WTC11 (cell line): ENCODE measurements around the gene TNIK. TPM values are rescaled to one million over a fixed set of nuclear protein-coding genes. Genes with fewer than 3 reads are reported as not detected.

Experiments
- ATAC-seq: fragments of 200-7000 bp; cut with Tn5 transposase; 2 replicates; pipeline ENCODE4 v1.10.0; 2021; ENCODE audit warnings: mild to moderate bottlenecking, moderate library complexity
- CTCF ChIA-PET: fragments of 300-600 bp; sonication (Branson Sonifier 250); formaldehyde crosslinking; loops from one replicate; lab custom pipeline; 2021; ENCODE audit warnings: antibody characterized with exemption; lab: Charles Lee
- POLR2A ChIA-PET: fragments of 350-600 bp; sonication (Branson Sonifier 250); formaldehyde crosslinking; loops from one replicate; lab custom pipeline; 2021; ENCODE audit warnings: antibody characterized with exemption; lab: Charles Lee
- DNase-seq: peaks from one replicate; pipeline ENCODE4 v3.0.0; 2021; ENCODE audit warnings: low spot score
- H3K27ac Mint-ChIP-seq: 2 replicates; pipeline ENCODE4 v1.8.0; 2021; ENCODE audit warnings: mixed read lengths
- H3K27me3 Mint-ChIP-seq: 2 replicates; pipeline ENCODE4 v1.8.0; 2021; ENCODE audit warnings: low read depth, mild to moderate bottlenecking, moderate library complexity, mixed read lengths
- H3K36me3 Mint-ChIP-seq: 2 replicates; pipeline ENCODE4 v1.8.0; 2021; ENCODE audit warnings: mixed read lengths
- H3K4me1 Mint-ChIP-seq: 2 replicates; pipeline ENCODE4 v1.8.0; 2022; ENCODE audit warnings: mixed read lengths
- H3K4me3 Mint-ChIP-seq: 2 replicates; pipeline ENCODE4 v1.8.0; 2021; ENCODE audit warnings: mild to moderate bottlenecking, moderate library complexity, mixed read lengths
- H3K9me3 Mint-ChIP-seq: 2 replicates; pipeline ENCODE4 v1.8.0; 2021; ENCODE audit warnings: mixed read lengths
- ATF1 ChIP-seq: sonication (generic); formaldehyde crosslinking; IDR thresholded peaks from 2 replicates; pipeline ENCODE4 v1.8.1; 2023; ENCODE audit warnings: mild to moderate bottlenecking, moderate library complexity, missing genetic modification reagents
- CREB1 ChIP-seq: sonication (generic); formaldehyde crosslinking; IDR thresholded peaks from 2 replicates; pipeline ENCODE4 v1.8.0; 2023; ENCODE audit warnings: mild to moderate bottlenecking, missing genetic modification reagents
- ETV6 ChIP-seq: sonication (generic); formaldehyde crosslinking; IDR thresholded peaks from 2 replicates; pipeline ENCODE4 v1.8.1; 2022; ENCODE audit warnings: mild to moderate bottlenecking, missing genetic modification reagents
- GABPB1 ChIP-seq: sonication (generic); formaldehyde crosslinking; IDR thresholded peaks from 2 replicates; pipeline ENCODE4 v1.8.1; 2023; ENCODE audit warnings: mild to moderate bottlenecking, missing genetic modification reagents
- GRHL2 ChIP-seq: fragments of 250-450 bp; sonication (Bioruptor Pico); IDR thresholded peaks from 2 replicates; pipeline ENCODE4 v1.8.0; 2022; ENCODE audit warnings: mild to moderate bottlenecking, moderate library complexity; ENCODE audit not compliant: insufficient replicate concordance, severe bottlenecking
- GTF2I ChIP-seq: fragments of 250-450 bp; sonication (Bioruptor Pico); conservative IDR thresholded peaks from 2 replicates; pipeline ENCODE4 v1.4.0; 2021; ENCODE audit warnings: mild to moderate bottlenecking
- NFE2L1 ChIP-seq: sonication (generic); formaldehyde crosslinking; IDR thresholded peaks from 2 replicates; pipeline ENCODE4 v1.8.1; 2023; ENCODE audit warnings: missing genetic modification reagents
- NFYB ChIP-seq: sonication (generic); formaldehyde crosslinking; conservative IDR thresholded peaks from 2 replicates; pipeline ENCODE4 v1.8.0; 2022; ENCODE audit warnings: low read depth, missing genetic modification reagents
- NR3C1 ChIP-seq: sonication (generic); formaldehyde crosslinking; conservative IDR thresholded peaks from 2 replicates; pipeline ENCODE4 v1.8.1; 2023; ENCODE audit warnings: low read depth, mild to moderate bottlenecking, missing genetic modification reagents
- SMAD4 ChIP-seq: sonication (generic); formaldehyde crosslinking; IDR thresholded peaks from 2 replicates; pipeline ENCODE4 v1.8.0; 2022; ENCODE audit warnings: mild to moderate bottlenecking, missing genetic modification reagents
- SOX15 ChIP-seq: fragments of 250-450 bp; sonication (Bioruptor Pico); IDR thresholded peaks from 2 replicates; pipeline ENCODE4 v1.9.0; 2021; ENCODE audit warnings: mild to moderate bottlenecking
- TEAD4 ChIP-seq: sonication (generic); formaldehyde crosslinking; IDR thresholded peaks from 2 replicates; pipeline ENCODE4 v1.8.0; 2022; ENCODE audit warnings: mild to moderate bottlenecking, missing genetic modification reagents
- ZBTB21 ChIP-seq: sonication (generic); formaldehyde crosslinking; IDR thresholded peaks from 2 replicates; pipeline ENCODE4 v1.8.1; 2023; ENCODE audit warnings: mild to moderate bottlenecking, missing genetic modification reagents, borderline replicate concordance
- ZNF219 ChIP-seq: sonication (generic); formaldehyde crosslinking; IDR thresholded peaks from 2 replicates; pipeline ENCODE4 v1.8.0; 2023; ENCODE audit warnings: missing genetic modification reagents, mild to moderate bottlenecking, borderline replicate concordance
- ZNF232 ChIP-seq: sonication (generic); formaldehyde crosslinking; IDR thresholded peaks from 2 replicates; pipeline ENCODE4 v1.8.0; 2022; ENCODE audit warnings: mild to moderate bottlenecking, missing genetic modification reagents
- ZNF317 ChIP-seq: sonication (generic); formaldehyde crosslinking; IDR thresholded peaks from 2 replicates; pipeline ENCODE4 v1.8.1; 2023; ENCODE audit warnings: low read depth, mild to moderate bottlenecking, moderate library complexity, missing genetic modification reagents, borderline replicate concordance
- ZNF396 ChIP-seq: fragments of 250-450 bp; sonication (Bioruptor Pico); IDR thresholded peaks from 2 replicates; pipeline ENCODE4 v1.8.0; 2021; ENCODE audit warnings: mild to moderate bottlenecking, moderate library complexity, borderline replicate concordance
- ZNF423 ChIP-seq: fragments of 250-450 bp; sonication (Bioruptor Pico); IDR thresholded peaks from 2 replicates; pipeline ENCODE4 v2.1.2; 2022; ENCODE audit warnings: mild to moderate bottlenecking, moderate library complexity
- total RNA-seq: library from RNA; stranded (reverse); gene quantifications from 3 replicates; pipeline ENCODE4 v1.2.3, GENCODE V29; 2021
- TF ChIP-seq, protein P1 (sequence below): sonication (generic); formaldehyde crosslinking; IDR thresholded peaks from 2 replicates; pipeline ENCODE4 v1.8.1; 2023; ENCODE audit warnings: mild to moderate bottlenecking, missing genetic modification reagents, moderate library complexity
- TF ChIP-seq, protein P2 (sequence below): fragments of 250-450 bp; sonication (Bioruptor Pico); IDR thresholded peaks from 2 replicates; pipeline ENCODE4 v2.1.2; 2022; ENCODE audit warnings: mild to moderate bottlenecking, moderate library complexity
- TF ChIP-seq, protein P3 (sequence below): sonication (generic); formaldehyde crosslinking; IDR thresholded peaks from 2 replicates; pipeline ENCODE4 v1.8.1; 2022; ENCODE audit warnings: low read depth, mild to moderate bottlenecking, moderate library complexity, missing genetic modification reagents, borderline replicate concordance
- TF ChIP-seq, protein P4 (sequence below): sonication (generic); formaldehyde crosslinking; IDR thresholded peaks from 2 replicates; pipeline ENCODE4 v1.8.0; 2022; ENCODE audit warnings: mild to moderate bottlenecking, missing genetic modification reagents
- TF ChIP-seq, protein P5 (sequence below): sonication (generic); formaldehyde crosslinking; conservative IDR thresholded peaks from 2 replicates; pipeline ENCODE4 v1.8.1; 2022; ENCODE audit warnings: mild to moderate bottlenecking, missing genetic modification reagents
- TF ChIP-seq, protein P6 (sequence below): sonication (generic); formaldehyde crosslinking; IDR thresholded peaks from 2 replicates; pipeline ENCODE4 v1.8.1; 2022; ENCODE audit warnings: missing genetic modification reagents, borderline replicate concordance
- TF ChIP-seq, protein P7 (sequence below): fragments of 200-600 bp; IDR thresholded peaks from 2 replicates; pipeline ENCODE4 v1.8.0; 2022; ENCODE audit warnings: antibody characterized with exemption
- TF ChIP-seq, protein P8 (sequence below): sonication (generic); formaldehyde crosslinking; IDR thresholded peaks from 2 replicates; pipeline ENCODE4 v1.8.1; 2023; ENCODE audit warnings: mild to moderate bottlenecking, moderate library complexity, missing genetic modification reagents

TNIK gene
- total RNA-seq, 1 experiment from 2014 or later: 50.3 TPM

DNA sequence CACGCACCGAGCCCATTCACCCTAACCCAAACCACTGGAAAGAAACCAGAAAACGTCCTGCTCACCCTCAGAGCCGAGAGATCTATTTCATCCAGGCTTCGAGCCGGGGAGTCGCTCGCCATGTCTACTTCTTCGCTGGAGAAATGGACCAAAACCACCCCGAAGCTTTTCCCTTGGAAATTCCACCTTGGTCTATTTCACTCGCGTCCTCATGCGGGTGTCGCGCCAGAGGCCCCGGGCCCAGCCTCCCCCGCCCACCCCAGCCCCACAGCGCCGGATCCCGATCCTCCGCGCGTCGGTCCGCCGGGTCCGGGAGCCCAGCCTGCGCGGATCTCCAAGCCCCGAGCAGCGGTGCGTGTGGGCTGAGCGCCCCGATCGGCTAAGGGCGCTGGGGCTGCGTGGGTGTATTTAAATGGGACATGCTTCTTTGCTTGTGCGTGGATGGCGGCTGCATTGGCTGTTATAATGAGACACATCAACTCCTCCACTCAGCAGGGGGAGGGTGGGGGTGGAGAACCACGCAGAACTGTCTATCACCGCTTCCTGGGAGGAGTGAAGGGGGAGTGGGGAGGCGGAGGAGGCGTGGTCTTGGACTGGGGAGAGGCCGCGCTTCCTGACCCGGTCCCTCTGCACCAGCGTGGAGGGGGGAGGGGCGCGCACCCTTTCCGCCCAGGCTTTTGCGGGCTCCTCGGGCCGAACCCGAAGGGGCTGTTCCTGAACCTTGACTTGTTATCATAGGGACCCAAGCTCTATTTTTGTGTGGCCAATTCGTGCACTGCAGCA lies at the start of gene TNIK (continued):
- TF ChIP-seq, protein P1, sequence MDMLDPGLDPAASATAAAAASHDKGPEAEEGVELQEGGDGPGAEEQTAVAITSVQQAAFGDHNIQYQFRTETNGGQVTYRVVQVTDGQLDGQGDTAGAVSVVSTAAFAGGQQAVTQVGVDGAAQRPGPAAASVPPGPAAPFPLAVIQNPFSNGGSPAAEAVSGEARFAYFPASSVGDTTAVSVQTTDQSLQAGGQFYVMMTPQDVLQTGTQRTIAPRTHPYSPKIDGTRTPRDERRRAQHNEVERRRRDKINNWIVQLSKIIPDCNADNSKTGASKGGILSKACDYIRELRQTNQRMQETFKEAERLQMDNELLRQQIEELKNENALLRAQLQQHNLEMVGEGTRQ (CRISPR knock-in tag): no peak
- no peak for TF ChIP-seq NR3C1 (CRISPR knock-in tag)
- TF ChIP-seq CREB1: peak; percentile 52; the same call in 1 of the 2 replicates
- no peak for TF ChIP-seq ATF1
- no peak for TF ChIP-seq NFYB (CRISPR knock-in tag)
- no peak for TF ChIP-seq TEAD4 (CRISPR knock-in tag)
- TF ChIP-seq SMAD4 (CRISPR knock-in tag): no peak; the same call in 1 of the 2 replicates
- TF ChIP-seq, protein P2, sequence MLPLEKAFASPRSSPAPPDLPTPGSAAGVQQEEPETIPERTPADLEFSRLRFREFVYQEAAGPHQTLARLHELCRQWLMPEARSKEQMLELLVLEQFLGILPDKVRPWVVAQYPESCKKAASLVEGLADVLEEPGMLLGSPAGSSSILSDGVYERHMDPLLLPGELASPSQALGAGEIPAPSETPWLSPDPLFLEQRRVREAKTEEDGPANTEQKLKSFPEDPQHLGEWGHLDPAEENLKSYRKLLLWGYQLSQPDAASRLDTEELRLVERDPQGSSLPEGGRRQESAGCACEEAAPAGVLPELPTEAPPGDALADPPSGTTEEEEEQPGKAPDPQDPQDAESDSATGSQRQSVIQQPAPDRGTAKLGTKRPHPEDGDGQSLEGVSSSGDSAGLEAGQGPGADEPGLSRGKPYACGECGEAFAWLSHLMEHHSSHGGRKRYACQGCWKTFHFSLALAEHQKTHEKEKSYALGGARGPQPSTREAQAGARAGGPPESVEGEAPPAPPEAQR (CRISPR knock-in tag): no peak
- no peak for TF ChIP-seq GRHL2
- TF ChIP-seq, protein P3, sequence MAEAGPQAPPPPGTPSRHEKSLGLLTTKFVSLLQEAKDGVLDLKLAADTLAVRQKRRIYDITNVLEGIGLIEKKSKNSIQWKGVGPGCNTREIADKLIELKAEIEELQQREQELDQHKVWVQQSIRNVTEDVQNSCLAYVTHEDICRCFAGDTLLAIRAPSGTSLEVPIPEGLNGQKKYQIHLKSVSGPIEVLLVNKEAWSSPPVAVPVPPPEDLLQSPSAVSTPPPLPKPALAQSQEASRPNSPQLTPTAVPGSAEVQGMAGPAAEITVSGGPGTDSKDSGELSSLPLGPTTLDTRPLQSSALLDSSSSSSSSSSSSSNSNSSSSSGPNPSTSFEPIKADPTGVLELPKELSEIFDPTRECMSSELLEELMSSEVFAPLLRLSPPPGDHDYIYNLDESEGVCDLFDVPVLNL (CRISPR knock-in tag): no peak
- no peak for TF ChIP-seq ZNF317 (CRISPR knock-in tag)
- TF ChIP-seq ZNF219 (CRISPR knock-in tag): no peak; the same call in 1 of the 2 replicates
- no peak for TF ChIP-seq ZNF423 (CRISPR knock-in tag)
- no peak for TF ChIP-seq SOX15 (CRISPR knock-in tag)
- TF ChIP-seq, protein P4, sequence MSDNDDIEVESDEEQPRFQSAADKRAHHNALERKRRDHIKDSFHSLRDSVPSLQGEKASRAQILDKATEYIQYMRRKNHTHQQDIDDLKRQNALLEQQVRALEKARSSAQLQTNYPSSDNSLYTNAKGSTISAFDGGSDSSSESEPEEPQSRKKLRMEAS (CRISPR knock-in tag): no peak; the same call in 1 of the 2 replicates
- TF ChIP-seq ZBTB21 (CRISPR knock-in tag): no peak
- TF ChIP-seq ZNF232: no peak
- no peak for TF ChIP-seq GTF2I (CRISPR knock-in tag)

DNA sequence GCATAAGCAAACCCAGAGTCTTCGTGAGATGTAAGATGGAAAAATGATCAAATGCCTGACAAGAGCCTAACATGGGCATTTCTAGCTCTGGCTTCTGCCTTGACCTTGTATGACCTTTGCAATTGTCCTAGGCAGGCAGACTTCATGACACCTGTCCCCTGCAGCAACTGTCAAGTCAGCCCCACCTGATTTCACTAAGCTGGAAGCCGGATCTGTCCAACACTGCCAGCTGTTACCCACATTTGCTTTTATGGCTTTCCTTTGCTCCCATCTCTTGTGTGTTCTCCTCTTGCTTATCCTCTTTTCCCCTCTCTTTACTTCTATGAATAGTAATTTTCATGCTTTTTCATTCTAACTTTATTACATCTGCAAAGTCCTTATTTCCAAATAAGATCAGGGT lies 48.5 kb upstream of the TNIK start:
- CTCF ChIA-PET: no interaction called here
- POLR2A ChIA-PET: no interaction called here
- H3K36me3 Mint-ChIP-seq: no peaks in the 10 kb centered on the region
- no peak overlapping the region for H3K27ac Mint-ChIP-seq
- no peaks in the 10 kb centered on the region for H3K27me3 Mint-ChIP-seq
- DNase-seq (no peak), ATAC-seq (no peak)
- no peak overlapping the region for H3K4me3 Mint-ChIP-seq
- H3K4me1 Mint-ChIP-seq: no peaks in the 10 kb centered on the region
- peaks cover 9% of the 10 kb centered on the region for H3K9me3 Mint-ChIP-seq
- TF ChIP-seq ZBTB21 (CRISPR knock-in tag): no peak
- no peak for TF ChIP-seq SOX15 (CRISPR knock-in tag)
- TF ChIP-seq GABPB1 (CRISPR knock-in tag): no peak
- TF ChIP-seq ZNF396: no peak
- TF ChIP-seq, protein P5, sequence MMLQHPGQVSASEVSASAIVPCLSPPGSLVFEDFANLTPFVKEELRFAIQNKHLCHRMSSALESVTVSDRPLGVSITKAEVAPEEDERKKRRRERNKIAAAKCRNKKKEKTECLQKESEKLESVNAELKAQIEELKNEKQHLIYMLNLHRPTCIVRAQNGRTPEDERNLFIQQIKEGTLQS (CRISPR knock-in tag): no peak
- no peak for TF ChIP-seq ETV6 (CRISPR knock-in tag)
- TF ChIP-seq, protein P6, sequence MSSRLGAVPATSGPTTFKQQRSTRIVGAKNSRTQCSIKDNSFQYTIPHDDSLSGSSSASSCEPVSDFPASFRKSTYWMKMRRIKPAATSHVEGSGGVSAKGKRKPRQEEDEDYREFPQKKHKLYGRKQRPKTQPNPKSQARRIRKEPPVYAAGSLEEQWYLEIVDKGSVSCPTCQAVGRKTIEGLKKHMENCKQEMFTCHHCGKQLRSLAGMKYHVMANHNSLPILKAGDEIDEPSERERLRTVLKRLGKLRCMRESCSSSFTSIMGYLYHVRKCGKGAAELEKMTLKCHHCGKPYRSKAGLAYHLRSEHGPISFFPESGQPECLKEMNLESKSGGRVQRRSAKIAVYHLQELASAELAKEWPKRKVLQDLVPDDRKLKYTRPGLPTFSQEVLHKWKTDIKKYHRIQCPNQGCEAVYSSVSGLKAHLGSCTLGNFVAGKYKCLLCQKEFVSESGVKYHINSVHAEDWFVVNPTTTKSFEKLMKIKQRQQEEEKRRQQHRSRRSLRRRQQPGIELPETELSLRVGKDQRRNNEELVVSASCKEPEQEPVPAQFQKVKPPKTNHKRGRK: no peak
- no peak for TF ChIP-seq NFE2L1 (CRISPR knock-in tag)
- TF ChIP-seq, protein P7, sequence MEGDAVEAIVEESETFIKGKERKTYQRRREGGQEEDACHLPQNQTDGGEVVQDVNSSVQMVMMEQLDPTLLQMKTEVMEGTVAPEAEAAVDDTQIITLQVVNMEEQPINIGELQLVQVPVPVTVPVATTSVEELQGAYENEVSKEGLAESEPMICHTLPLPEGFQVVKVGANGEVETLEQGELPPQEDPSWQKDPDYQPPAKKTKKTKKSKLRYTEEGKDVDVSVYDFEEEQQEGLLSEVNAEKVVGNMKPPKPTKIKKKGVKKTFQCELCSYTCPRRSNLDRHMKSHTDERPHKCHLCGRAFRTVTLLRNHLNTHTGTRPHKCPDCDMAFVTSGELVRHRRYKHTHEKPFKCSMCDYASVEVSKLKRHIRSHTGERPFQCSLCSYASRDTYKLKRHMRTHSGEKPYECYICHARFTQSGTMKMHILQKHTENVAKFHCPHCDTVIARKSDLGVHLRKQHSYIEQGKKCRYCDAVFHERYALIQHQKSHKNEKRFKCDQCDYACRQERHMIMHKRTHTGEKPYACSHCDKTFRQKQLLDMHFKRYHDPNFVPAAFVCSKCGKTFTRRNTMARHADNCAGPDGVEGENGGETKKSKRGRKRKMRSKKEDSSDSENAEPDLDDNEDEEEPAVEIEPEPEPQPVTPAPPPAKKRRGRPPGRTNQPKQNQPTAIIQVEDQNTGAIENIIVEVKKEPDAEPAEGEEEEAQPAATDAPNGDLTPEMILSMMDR: no peak
- TF ChIP-seq, protein P8, sequence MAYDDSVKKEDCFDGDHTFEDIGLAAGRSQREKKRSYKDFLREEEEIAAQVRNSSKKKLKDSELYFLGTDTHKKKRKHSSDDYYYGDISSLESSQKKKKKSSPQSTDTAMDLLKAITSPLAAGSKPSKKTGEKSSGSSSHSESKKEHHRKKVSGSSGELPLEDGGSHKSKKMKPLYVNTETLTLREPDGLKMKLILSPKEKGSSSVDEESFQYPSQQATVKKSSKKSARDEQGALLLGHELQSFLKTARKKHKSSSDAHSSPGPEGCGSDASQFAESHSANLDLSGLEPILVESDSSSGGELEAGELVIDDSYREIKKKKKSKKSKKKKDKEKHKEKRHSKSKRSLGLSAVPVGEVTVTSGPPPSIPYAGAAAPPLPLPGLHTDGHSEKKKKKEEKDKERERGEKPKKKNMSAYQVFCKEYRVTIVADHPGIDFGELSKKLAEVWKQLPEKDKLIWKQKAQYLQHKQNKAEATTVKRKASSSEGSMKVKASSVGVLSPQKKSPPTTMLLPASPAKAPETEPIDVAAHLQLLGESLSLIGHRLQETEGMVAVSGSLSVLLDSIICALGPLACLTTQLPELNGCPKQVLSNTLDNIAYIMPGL (CRISPR knock-in tag): no peak
